ENCODE measurements around the gene ZRANB3.

- TF ChIP-seq EGR1 (IDR thresholded peaks at IDR 0.05; ENCODE audit: low read depth in 2 of 2) (no peak), TAF1 (conservative IDR thresholded peaks at IDR 0.05) (no peak), SP1 (IDR thresholded peaks at IDR 0.05) (no peak), RAD21 (IDR thresholded peaks at IDR 0.05) (no peak), ZBTB33 (IDR thresholded peaks at IDR 0.05) (no peak), JUND (IDR thresholded peaks at IDR 0.05) (no peak), RXRA (IDR thresholded peaks at IDR 0.05) (no peak), GABPA (IDR thresholded peaks at IDR 0.05 in 1 of 2, conservative IDR thresholded peaks at IDR 0.05 in 1 of 2) (no peak)
- TF ChIP-seq, protein P1, sequence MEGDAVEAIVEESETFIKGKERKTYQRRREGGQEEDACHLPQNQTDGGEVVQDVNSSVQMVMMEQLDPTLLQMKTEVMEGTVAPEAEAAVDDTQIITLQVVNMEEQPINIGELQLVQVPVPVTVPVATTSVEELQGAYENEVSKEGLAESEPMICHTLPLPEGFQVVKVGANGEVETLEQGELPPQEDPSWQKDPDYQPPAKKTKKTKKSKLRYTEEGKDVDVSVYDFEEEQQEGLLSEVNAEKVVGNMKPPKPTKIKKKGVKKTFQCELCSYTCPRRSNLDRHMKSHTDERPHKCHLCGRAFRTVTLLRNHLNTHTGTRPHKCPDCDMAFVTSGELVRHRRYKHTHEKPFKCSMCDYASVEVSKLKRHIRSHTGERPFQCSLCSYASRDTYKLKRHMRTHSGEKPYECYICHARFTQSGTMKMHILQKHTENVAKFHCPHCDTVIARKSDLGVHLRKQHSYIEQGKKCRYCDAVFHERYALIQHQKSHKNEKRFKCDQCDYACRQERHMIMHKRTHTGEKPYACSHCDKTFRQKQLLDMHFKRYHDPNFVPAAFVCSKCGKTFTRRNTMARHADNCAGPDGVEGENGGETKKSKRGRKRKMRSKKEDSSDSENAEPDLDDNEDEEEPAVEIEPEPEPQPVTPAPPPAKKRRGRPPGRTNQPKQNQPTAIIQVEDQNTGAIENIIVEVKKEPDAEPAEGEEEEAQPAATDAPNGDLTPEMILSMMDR (IDR thresholded peaks at IDR 0.05; ENCODE audit: low read depth, low read length, missing input control), result no peak
- TF ChIP-seq, protein P2, sequence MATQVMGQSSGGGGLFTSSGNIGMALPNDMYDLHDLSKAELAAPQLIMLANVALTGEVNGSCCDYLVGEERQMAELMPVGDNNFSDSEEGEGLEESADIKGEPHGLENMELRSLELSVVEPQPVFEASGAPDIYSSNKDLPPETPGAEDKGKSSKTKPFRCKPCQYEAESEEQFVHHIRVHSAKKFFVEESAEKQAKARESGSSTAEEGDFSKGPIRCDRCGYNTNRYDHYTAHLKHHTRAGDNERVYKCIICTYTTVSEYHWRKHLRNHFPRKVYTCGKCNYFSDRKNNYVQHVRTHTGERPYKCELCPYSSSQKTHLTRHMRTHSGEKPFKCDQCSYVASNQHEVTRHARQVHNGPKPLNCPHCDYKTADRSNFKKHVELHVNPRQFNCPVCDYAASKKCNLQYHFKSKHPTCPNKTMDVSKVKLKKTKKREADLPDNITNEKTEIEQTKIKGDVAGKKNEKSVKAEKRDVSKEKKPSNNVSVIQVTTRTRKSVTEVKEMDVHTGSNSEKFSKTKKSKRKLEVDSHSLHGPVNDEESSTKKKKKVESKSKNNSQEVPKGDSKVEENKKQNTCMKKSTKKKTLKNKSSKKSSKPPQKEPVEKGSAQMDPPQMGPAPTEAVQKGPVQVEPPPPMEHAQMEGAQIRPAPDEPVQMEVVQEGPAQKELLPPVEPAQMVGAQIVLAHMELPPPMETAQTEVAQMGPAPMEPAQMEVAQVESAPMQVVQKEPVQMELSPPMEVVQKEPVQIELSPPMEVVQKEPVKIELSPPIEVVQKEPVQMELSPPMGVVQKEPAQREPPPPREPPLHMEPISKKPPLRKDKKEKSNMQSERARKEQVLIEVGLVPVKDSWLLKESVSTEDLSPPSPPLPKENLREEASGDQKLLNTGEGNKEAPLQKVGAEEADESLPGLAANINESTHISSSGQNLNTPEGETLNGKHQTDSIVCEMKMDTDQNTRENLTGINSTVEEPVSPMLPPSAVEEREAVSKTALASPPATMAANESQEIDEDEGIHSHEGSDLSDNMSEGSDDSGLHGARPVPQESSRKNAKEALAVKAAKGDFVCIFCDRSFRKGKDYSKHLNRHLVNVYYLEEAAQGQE (IDR thresholded peaks at IDR 0.05), result no peak
Observed at GRCh38 chr2:135163306-135163705, 367.7 kb downstream of the ZRANB3 start.

Measured in liver (tissue), 3 donors.